Measurements from ENCODE around the gene CCDC40.

The CCDC40 gene

DNA sequence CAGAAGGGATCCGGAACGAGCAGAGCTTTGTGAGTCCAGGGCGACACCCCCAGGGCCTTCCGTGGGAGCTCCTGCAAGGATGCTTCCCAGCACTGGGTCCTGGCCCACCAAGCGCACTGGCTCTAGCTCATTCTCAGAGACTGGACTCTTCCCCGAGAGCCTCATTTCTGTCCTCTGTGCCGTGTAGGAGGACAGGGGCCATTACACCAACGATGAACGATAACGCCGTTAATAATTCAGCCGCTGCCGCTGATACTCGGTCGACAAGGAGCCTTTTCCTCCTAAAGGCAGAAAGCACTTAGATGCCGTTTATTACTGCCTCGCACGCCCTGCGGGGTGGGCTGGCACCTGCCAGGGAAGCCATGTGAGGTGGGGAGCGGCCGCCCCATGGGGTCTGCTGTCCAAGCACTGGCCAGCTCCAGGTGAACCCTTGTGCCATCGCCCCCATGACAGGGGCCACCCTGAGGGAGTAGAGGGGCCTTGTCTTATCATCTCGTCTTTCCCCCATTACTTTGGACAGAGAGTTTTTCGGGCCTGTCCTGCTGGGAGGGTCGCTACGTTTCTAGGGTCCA lies 34.3 kb upstream of the CCDC40 start:
- Histone ChIP-seq H3K4me1 (ENCODE audit: control insufficient read depth in 1 of 2, insufficient read depth in 2 of 2, low read length in 2 of 2) (peaks cover 0 to 11% of the 10 kb centered on the region in 2 donors), H3K4me3 (ENCODE audit: low read depth in 1 of 2, low read length in 2 of 2) (no peak overlapping the region), H3K9me3 (ENCODE audit: control insufficient read depth in 1 of 2, low read length in 2 of 2) (no peaks in the 10 kb centered on the region), H3K27me3 (ENCODE audit: low read depth, low read length) (no peaks in the 10 kb centered on the region), H3K27ac (ENCODE audit: low read length) (no peak overlapping the region), H3K36me3 (ENCODE audit: control insufficient read depth in 1 of 2, insufficient read depth in 2 of 2, low read length in 2 of 2) (peaks cover under 1 to 6% of the 10 kb centered on the region in 2 donors)

- Histone ChIP-seq H3K4me3 (ENCODE audit: low read depth in 1 of 2, low read length in 2 of 2) (no peak overlapping the region), H3K9me3 (ENCODE audit: control insufficient read depth in 1 of 2, low read length in 2 of 2) (no peaks in the 10 kb centered on the region), H3K27me3 (ENCODE audit: low read depth, low read length) (no peaks in the 10 kb centered on the region), H3K36me3 (ENCODE audit: control insufficient read depth in 1 of 2, insufficient read depth in 2 of 2, low read length in 2 of 2) (peaks cover 3 to 6% of the 10 kb centered on the region in 2 donors), H3K4me1 (ENCODE audit: control insufficient read depth in 1 of 2, insufficient read depth in 2 of 2, low read length in 2 of 2) (peaks cover 0 to 11% of the 10 kb centered on the region in 2 donors), H3K27ac (ENCODE audit: low read length) (no peak overlapping the region)
These were observed 33.6 kb upstream of the CCDC40 start for GRCh38 chr17:80002690-80003490.

- no peak overlapping the region for H3K4me3 ChIP-seq (ENCODE audit: low read depth in 1 of 2, low read length in 2 of 2)
- H3K36me3 ChIP-seq (ENCODE audit: control insufficient read depth in 1 of 2, insufficient read depth in 2 of 2, low read length in 2 of 2): peaks cover 3 to 6% of the 10 kb centered on the region in 2 donors
- no peak overlapping the region for H3K27ac ChIP-seq (ENCODE audit: low read length)
- H3K27me3 ChIP-seq (ENCODE audit: low read depth, low read length): no peaks in the 10 kb centered on the region
- H3K9me3 ChIP-seq (ENCODE audit: control insufficient read depth in 1 of 2, low read length in 2 of 2): no peaks in the 10 kb centered on the region
- H3K4me1 ChIP-seq (ENCODE audit: control insufficient read depth in 1 of 2, insufficient read depth in 2 of 2, low read length in 2 of 2): peaks cover 0 to 15% of the 10 kb centered on the region in 2 donors
These were observed 32.5 kb upstream of the CCDC40 start for GRCh38 chr17:80003969-80004368.

- Histone ChIP-seq H3K27me3 (ENCODE audit: low read depth, low read length) (no peaks in the 10 kb centered on the region), H3K27ac (ENCODE audit: low read length) (no peak overlapping the region), H3K9me3 (ENCODE audit: control insufficient read depth in 1 of 2, low read length in 2 of 2) (no peaks in the 10 kb centered on the region), H3K4me3 (ENCODE audit: low read depth in 1 of 2, low read length in 2 of 2) (no peak overlapping the region), H3K36me3 (ENCODE audit: control insufficient read depth in 1 of 2, insufficient read depth in 2 of 2, low read length in 2 of 2) (peaks cover 3 to 21% of the 10 kb centered on the region in 2 donors), H3K4me1 (ENCODE audit: control insufficient read depth in 1 of 2, insufficient read depth in 2 of 2, low read length in 2 of 2) (peaks cover 0 to 14% of the 10 kb centered on the region in 2 donors)
These were observed 30.8 kb upstream of the CCDC40 start for GRCh38 chr17:80005360-80006338.

GRCh38 chr17:80006339-80006720 lies 30.1 kb upstream of the CCDC40 start:
- Histone ChIP-seq H3K9me3 (ENCODE audit: control insufficient read depth in 1 of 2, low read length in 2 of 2) (no peaks in the 10 kb centered on the region), H3K36me3 (ENCODE audit: control insufficient read depth in 1 of 2, insufficient read depth in 2 of 2, low read length in 2 of 2) (peaks cover 3 to 22% of the 10 kb centered on the region in 2 donors), H3K27me3 (ENCODE audit: low read depth, low read length) (no peaks in the 10 kb centered on the region), H3K4me1 (ENCODE audit: control insufficient read depth in 1 of 2, insufficient read depth in 2 of 2, low read length in 2 of 2) (peaks cover 0 to 10% of the 10 kb centered on the region in 2 donors), H3K27ac (ENCODE audit: low read length) (no peak overlapping the region), H3K4me3 (ENCODE audit: low read depth in 1 of 2, low read length in 2 of 2) (no peak overlapping the region)

- Histone ChIP-seq H3K4me1 (ENCODE audit: control insufficient read depth in 1 of 2, insufficient read depth in 2 of 2, low read length in 2 of 2) (peaks cover 0 to 10% of the 10 kb centered on the region in 2 donors), H3K4me3 (ENCODE audit: low read depth in 1 of 2, low read length in 2 of 2) (no peak overlapping the region), H3K36me3 (ENCODE audit: control insufficient read depth in 1 of 2, insufficient read depth in 2 of 2, low read length in 2 of 2) (peaks cover 3 to 22% of the 10 kb centered on the region in 2 donors), H3K27me3 (ENCODE audit: low read depth, low read length) (no peaks in the 10 kb centered on the region), H3K9me3 (ENCODE audit: control insufficient read depth in 1 of 2, low read length in 2 of 2) (no peaks in the 10 kb centered on the region), H3K27ac (ENCODE audit: low read length) (no peak overlapping the region)
These were observed 29.4 kb upstream of the CCDC40 start for GRCh38 chr17:80006811-80007752.

- no peak overlapping the region for H3K27ac ChIP-seq (ENCODE audit: low read length)
- no peaks in the 10 kb centered on the region for H3K27me3 ChIP-seq (ENCODE audit: low read depth, low read length)
- H3K4me1 ChIP-seq (ENCODE audit: control insufficient read depth in 1 of 2, insufficient read depth in 2 of 2, low read length in 2 of 2): peaks cover 0 to 10% of the 10 kb centered on the region in 2 donors
- peaks cover 6 to 20% of the 10 kb centered on the region in 2 donors for H3K36me3 ChIP-seq (ENCODE audit: control insufficient read depth in 1 of 2, insufficient read depth in 2 of 2, low read length in 2 of 2)
- H3K4me3 ChIP-seq (ENCODE audit: low read depth in 1 of 2, low read length in 2 of 2): no peak overlapping the region
- H3K9me3 ChIP-seq (ENCODE audit: control insufficient read depth in 1 of 2, low read length in 2 of 2): no peaks in the 10 kb centered on the region
These were observed 28.5 kb upstream of the CCDC40 start for GRCh38 chr17:80007939-80008338.

DNA sequence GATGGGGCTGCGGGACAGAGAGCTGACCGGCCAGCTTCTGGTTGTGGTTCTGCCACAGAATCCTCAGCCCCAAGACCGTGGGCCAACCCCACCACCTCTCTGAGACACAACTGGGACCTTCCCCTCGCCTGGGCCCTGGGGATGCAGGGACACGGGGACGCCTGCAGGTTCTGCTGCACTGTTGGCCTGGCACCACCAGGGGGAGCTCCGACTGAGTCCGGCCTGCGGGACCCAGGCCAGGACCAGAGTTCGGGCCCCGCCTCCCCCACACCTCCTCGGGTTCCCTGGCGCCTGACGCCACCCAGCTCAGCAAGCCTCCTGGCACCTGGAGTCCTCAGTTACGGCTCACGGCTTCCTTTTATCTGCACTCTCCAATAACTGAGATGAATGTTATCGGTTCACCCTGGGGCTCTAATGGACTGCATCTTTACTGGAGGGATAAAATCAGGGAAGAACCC lies 28.0 kb upstream of the CCDC40 start:
- Histone ChIP-seq H3K4me3 (ENCODE audit: low read depth in 1 of 2, low read length in 2 of 2) (no peak overlapping the region), H3K27me3 (ENCODE audit: low read depth, low read length) (no peaks in the 10 kb centered on the region), H3K4me1 (ENCODE audit: control insufficient read depth in 1 of 2, insufficient read depth in 2 of 2, low read length in 2 of 2) (peaks cover 0 to 10% of the 10 kb centered on the region in 2 donors), H3K9me3 (ENCODE audit: control insufficient read depth in 1 of 2, low read length in 2 of 2) (no peaks in the 10 kb centered on the region), H3K27ac (ENCODE audit: low read length) (no peak overlapping the region), H3K36me3 (ENCODE audit: control insufficient read depth in 1 of 2, insufficient read depth in 2 of 2, low read length in 2 of 2) (peaks cover 7 to 25% of the 10 kb centered on the region in 2 donors)

GRCh38 chr17:80008848-80009247 lies 27.6 kb upstream of the CCDC40 start:
- no peaks in the 10 kb centered on the region for H3K27me3 ChIP-seq (ENCODE audit: low read depth, low read length)
- peaks cover 0 to 10% of the 10 kb centered on the region in 2 donors for H3K4me1 ChIP-seq (ENCODE audit: control insufficient read depth in 1 of 2, insufficient read depth in 2 of 2, low read length in 2 of 2)
- no peak overlapping the region for H3K27ac ChIP-seq (ENCODE audit: low read length)
- peaks cover 7 to 26% of the 10 kb centered on the region in 2 donors for H3K36me3 ChIP-seq (ENCODE audit: control insufficient read depth in 1 of 2, insufficient read depth in 2 of 2, low read length in 2 of 2)
- H3K4me3 ChIP-seq (ENCODE audit: low read depth in 1 of 2, low read length in 2 of 2): no peak overlapping the region
- no peaks in the 10 kb centered on the region for H3K9me3 ChIP-seq (ENCODE audit: control insufficient read depth in 1 of 2, low read length in 2 of 2)
